MM.1S (cell line): ENCODE measurements around the gene EML6.

Experiments used
- DNase-seq: peaks from one replicate; pipeline ENCODE4 v3.0.0-alpha.2; 2015
- H2AFZ ChIP-seq: fragments of 300-600 bp; sonication (generic); 2 replicates; pipeline ENCODE4 v1.6.0; 2016; ENCODE audit warnings: antibody characterized with exemption, low read length
- H3F3A ChIP-seq: fragments of 300-600 bp; sonication (generic); 2 replicates; pipeline ENCODE4 v1.6.1; 2016; ENCODE audit warnings: mild to moderate bottlenecking, antibody characterized with exemption, low read length, moderate library complexity, mixed read lengths; ENCODE audit not compliant: insufficient read depth
- H3K27ac ChIP-seq: fragments of 300-600 bp; sonication (generic); 2 replicates; pipeline ENCODE4 v1.5.1; 2016; ENCODE audit warnings: mild to moderate bottlenecking, low read length
- H3K27me3 ChIP-seq: fragments of 300-600 bp; sonication (generic); replicated peaks from 2 replicates; pipeline ENCODE4 v1.6.0; 2016; ENCODE audit warnings: low read length; ENCODE audit not compliant: insufficient read depth
- H3K36me3 ChIP-seq: fragments of 300-600 bp; sonication (generic); replicated peaks from 2 replicates; pipeline ENCODE4 v1.6.1; 2016; ENCODE audit warnings: mild to moderate bottlenecking, low read length, mixed read lengths; ENCODE audit not compliant: insufficient read depth
- H3K4me1 ChIP-seq: fragments of 300-600 bp; sonication (generic); 2 replicates; pipeline ENCODE4 v1.6.1; 2016; ENCODE audit warnings: low read length, mixed read lengths
- H3K4me2 ChIP-seq: fragments of 300-600 bp; sonication (generic); 2 replicates; pipeline ENCODE4 v1.6.0; 2016; ENCODE audit warnings: low read depth, low read length
- H3K4me3 ChIP-seq: fragments of 300-600 bp; sonication (generic); 2 replicates; pipeline ENCODE4 v1.5.1; 2016; ENCODE audit warnings: low read length, mixed read lengths
- H3K79me2 ChIP-seq: fragments of 300-600 bp; sonication (generic); 2 replicates; pipeline ENCODE4 v1.6.1; 2016; ENCODE audit warnings: mixed run types, low read length, mixed read lengths
- H3K9ac ChIP-seq: fragments of 300-600 bp; sonication (generic); 2 replicates; pipeline ENCODE4 v1.6.1; 2016; ENCODE audit warnings: low read length, mixed read lengths
- H3K9me2 ChIP-seq: fragments of 300-600 bp; sonication (generic); replicated peaks from 2 replicates; pipeline ENCODE4 v1.6.1; 2016; ENCODE audit warnings: mild to moderate bottlenecking, low read length, mixed read lengths; ENCODE audit not compliant: insufficient read depth
- H3K9me3 ChIP-seq: fragments of 300-600 bp; sonication (generic); replicated peaks from 2 replicates; pipeline ENCODE4 v1.6.1; 2016; ENCODE audit warnings: mild to moderate bottlenecking, low read length, mixed read lengths; ENCODE audit not compliant: insufficient read depth
- H4K20me1 ChIP-seq: fragments of 300-600 bp; sonication (generic); 2 replicates; pipeline ENCODE4 v1.6.1; 2016; ENCODE audit warnings: mild to moderate bottlenecking, low read length, moderate library complexity, mixed read lengths; ENCODE audit not compliant: insufficient read depth
- EZH2 ChIP-seq: fragments of 300-600 bp; sonication (generic); optimal IDR thresholded peaks from 2 replicates; pipeline ENCODE3; 2017; ENCODE audit warnings: low read depth, mild to moderate bottlenecking, antibody characterized with exemption, low read length, mixed read lengths
- EZH2phosphoT487 ChIP-seq: fragments of 300-600 bp; sonication (generic); IDR thresholded peaks from 2 replicates; pipeline ENCODE4 v1.6.1; 2018; ENCODE audit warnings: antibody characterized with exemption, low read length
- TF ChIP-seq, protein P1 (sequence below): fragments of 300-600 bp; sonication (generic); IDR thresholded peaks from 2 replicates; pipeline ENCODE4 v1.5.1; 2016; ENCODE audit warnings: antibody characterized with exemption, low read length, mixed read lengths

Gene EML6

DNA sequence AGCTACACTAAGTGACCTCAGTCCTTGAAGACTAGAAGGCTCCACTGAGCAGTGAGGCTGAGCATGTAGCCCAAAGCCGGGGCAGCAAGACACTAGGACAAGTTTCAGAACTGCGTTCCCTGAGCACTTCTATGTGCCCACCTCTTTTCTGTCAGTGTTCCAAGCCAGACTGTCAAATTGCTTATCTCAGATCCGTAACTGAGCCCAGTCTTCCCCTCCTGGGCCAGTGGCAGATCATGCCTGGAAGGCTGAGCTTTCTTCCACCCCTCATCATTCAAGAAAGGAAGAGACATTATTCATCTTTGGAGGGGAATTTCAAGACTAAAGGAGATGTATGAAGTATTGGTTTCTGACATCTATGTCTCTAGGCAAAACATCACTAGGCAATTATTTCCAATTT, 49.8 kb downstream of the EML6 start:
- Histone ChIP-seq H3K4me2 (no peak overlapping the region), H4K20me1 (no peaks in the 10 kb centered on the region), H3K36me3 (no peaks in the 10 kb centered on the region), H3K9me3 (no peaks in the 10 kb centered on the region; the same call in 1 of the 2 replicates), H3K79me2 (no peaks in the 10 kb centered on the region), H3K9ac (no peak overlapping the region), H3K27me3 (no peaks in the 10 kb centered on the region), H2AFZ (no peak overlapping the region), H3F3A (peaks cover 1% of the 10 kb centered on the region; the same call in 1 of the 2 replicates), H3K4me3 (no peak overlapping the region), H3K27ac (no peak overlapping the region), H3K4me1 (peaks cover 10% of the 10 kb centered on the region), H3K9me2 (no peaks in the 10 kb centered on the region)
- no peak for DNase-seq
- TF ChIP-seq, protein P1, sequence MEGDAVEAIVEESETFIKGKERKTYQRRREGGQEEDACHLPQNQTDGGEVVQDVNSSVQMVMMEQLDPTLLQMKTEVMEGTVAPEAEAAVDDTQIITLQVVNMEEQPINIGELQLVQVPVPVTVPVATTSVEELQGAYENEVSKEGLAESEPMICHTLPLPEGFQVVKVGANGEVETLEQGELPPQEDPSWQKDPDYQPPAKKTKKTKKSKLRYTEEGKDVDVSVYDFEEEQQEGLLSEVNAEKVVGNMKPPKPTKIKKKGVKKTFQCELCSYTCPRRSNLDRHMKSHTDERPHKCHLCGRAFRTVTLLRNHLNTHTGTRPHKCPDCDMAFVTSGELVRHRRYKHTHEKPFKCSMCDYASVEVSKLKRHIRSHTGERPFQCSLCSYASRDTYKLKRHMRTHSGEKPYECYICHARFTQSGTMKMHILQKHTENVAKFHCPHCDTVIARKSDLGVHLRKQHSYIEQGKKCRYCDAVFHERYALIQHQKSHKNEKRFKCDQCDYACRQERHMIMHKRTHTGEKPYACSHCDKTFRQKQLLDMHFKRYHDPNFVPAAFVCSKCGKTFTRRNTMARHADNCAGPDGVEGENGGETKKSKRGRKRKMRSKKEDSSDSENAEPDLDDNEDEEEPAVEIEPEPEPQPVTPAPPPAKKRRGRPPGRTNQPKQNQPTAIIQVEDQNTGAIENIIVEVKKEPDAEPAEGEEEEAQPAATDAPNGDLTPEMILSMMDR, result no peak
- TF ChIP-seq EZH2 (no peak), EZH2phosphoT487 (no peak)

DNA sequence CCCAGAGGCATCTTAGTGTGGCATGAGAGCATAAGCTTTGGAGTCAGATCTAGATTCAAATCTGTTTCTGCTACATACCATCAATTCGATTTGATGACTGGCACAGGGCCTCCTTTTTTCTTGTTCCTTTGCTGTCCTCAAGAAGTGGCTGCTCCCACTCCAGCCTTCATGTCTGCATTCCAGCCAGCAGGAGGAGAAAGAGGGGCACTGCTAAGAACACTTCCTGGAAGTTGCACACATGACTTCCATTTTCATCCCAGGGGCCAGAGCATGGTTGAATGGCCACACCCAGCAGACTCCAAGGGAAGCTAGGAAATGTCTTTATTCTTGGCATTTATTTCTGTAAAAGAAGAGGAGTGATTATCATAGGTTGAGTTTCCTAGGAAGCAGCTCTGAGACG, 50.4 kb downstream of the EML6 start:
- DNase-seq, result no peak
- peaks cover 5% of the 10 kb centered on the region; the same call in 1 of the 2 replicates for H3K4me1 ChIP-seq
- H3K4me3 ChIP-seq, result no peak overlapping the region
- no peaks in the 10 kb centered on the region for H3K36me3 ChIP-seq
- H4K20me1 ChIP-seq, result no peaks in the 10 kb centered on the region
- no peak overlapping the region for H3K9ac ChIP-seq
- no peaks in the 10 kb centered on the region for H3F3A ChIP-seq
- no peaks in the 10 kb centered on the region for H3K27me3 ChIP-seq
- no peak overlapping the region for H2AFZ ChIP-seq
- H3K79me2 ChIP-seq, result no peaks in the 10 kb centered on the region
- no peaks in the 10 kb centered on the region; the same call in 1 of the 2 replicates for H3K9me3 ChIP-seq
- H3K9me2 ChIP-seq, result no peaks in the 10 kb centered on the region
- no peak for TF ChIP-seq EZH2phosphoT487
- TF ChIP-seq, protein P1, result peak; percentile 10
- no peak overlapping the region for H3K27ac ChIP-seq
- H3K4me2 ChIP-seq, result no peak overlapping the region

GRCh38 chr2:54775710-54776109, 52.2 kb downstream of the EML6 start:
- Histone ChIP-seq H3K79me2 (no peaks in the 10 kb centered on the region), H3K4me1 (no peaks in the 10 kb centered on the region)

More at GRCh38 chr2:54775710-54776109, 52.2 kb downstream of the EML6 start:
- no peaks in the 10 kb centered on the region for H3K36me3 ChIP-seq
- H2AFZ ChIP-seq, result no peak overlapping the region
- no peaks in the 10 kb centered on the region for H3K27me3 ChIP-seq
- H3K9ac ChIP-seq, result no peak overlapping the region
- H3K27ac ChIP-seq, result no peak overlapping the region
- no peaks in the 10 kb centered on the region for H3F3A ChIP-seq
- no peaks in the 10 kb centered on the region for H3K9me2 ChIP-seq
- no peak overlapping the region for H3K4me3 ChIP-seq
- no peaks in the 10 kb centered on the region; the same call in 1 of the 2 replicates for H3K9me3 ChIP-seq
- no peak for DNase-seq
- no peak overlapping the region for H3K4me2 ChIP-seq
- TF ChIP-seq, protein P1, result no peak
- no peak for TF ChIP-seq EZH2phosphoT487
- TF ChIP-seq EZH2, result no peak
- H4K20me1 ChIP-seq, result no peaks in the 10 kb centered on the region
